GM10266 (cell line): ENCODE data around the gene NELL1.
A peak's percentile ranks its signal among the peaks of the same experiment; 100 is the strongest.

Experiments used
- DNase-seq: peaks from one replicate; pipeline ENCODE4 v3.0.0; 2012; ENCODE audit errors: extremely low spot score
- TF ChIP-seq, protein P1 (sequence below): IDR thresholded peaks from 2 replicates; pipeline ENCODE4 v1.5.1; 2012; ENCODE audit warnings: mild to moderate bottlenecking, low read depth; ENCODE audit not compliant: control insufficient read depth, insufficient read depth; ENCODE audit errors: missing control alignments

Gene NELL1

DNA sequence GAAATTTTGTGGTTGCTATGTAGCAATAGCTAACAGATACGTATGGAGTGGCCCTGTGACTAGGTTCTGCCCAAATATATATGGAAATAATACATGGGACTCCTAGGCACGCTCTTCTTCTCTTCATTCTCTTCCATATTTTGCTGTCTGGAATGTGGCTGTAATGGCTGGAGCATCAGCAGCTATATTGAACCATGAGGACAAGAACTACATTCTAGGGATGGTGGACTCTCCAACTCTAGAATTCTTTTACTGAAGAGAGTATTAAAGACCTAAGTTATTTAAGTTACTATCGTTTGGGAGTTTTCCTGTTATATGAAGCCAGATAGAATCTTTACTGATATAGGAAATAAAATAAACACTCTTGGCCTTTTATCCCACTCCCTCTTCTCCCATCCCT, 7.5 kb upstream of the NELL1 start:
- TF ChIP-seq, protein P1, sequence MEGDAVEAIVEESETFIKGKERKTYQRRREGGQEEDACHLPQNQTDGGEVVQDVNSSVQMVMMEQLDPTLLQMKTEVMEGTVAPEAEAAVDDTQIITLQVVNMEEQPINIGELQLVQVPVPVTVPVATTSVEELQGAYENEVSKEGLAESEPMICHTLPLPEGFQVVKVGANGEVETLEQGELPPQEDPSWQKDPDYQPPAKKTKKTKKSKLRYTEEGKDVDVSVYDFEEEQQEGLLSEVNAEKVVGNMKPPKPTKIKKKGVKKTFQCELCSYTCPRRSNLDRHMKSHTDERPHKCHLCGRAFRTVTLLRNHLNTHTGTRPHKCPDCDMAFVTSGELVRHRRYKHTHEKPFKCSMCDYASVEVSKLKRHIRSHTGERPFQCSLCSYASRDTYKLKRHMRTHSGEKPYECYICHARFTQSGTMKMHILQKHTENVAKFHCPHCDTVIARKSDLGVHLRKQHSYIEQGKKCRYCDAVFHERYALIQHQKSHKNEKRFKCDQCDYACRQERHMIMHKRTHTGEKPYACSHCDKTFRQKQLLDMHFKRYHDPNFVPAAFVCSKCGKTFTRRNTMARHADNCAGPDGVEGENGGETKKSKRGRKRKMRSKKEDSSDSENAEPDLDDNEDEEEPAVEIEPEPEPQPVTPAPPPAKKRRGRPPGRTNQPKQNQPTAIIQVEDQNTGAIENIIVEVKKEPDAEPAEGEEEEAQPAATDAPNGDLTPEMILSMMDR, result no peak
- no peak for DNase-seq

DNA sequence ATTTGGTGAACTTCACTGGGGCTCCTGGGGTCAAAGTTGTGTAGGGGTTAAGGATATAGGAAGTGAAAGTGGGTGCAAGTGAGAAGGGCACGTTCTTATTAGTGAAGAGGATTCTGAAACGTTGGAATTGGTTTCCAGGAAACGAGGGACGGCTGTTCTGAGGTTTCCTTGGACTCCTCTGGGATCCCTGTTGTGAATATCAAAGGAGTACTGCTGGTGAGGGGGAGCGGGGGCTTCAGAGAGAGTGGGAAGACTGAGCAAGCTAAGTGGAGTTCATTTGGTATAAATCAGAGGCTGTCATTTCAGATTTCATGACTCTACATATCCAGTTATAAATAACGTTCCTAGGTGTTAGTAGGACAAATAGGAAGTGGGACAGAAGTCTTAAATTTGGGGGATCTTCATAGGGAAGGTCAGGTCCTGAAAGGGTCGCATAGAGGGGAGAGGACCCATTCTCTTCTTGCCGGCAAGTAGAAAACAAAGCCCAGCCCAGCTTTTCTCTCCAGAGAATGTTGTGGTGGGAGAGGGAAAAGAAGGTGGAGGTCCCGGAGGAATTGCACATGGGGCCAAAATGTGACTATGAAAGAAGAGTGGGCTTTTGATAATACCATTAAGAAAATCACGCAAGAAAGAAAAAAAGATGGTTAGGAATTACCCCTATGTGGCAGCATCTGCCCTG, 1.1 kb upstream of the NELL1 start:
- DNase-seq, result no peak
- TF ChIP-seq, protein P1, result no peak

DNA sequence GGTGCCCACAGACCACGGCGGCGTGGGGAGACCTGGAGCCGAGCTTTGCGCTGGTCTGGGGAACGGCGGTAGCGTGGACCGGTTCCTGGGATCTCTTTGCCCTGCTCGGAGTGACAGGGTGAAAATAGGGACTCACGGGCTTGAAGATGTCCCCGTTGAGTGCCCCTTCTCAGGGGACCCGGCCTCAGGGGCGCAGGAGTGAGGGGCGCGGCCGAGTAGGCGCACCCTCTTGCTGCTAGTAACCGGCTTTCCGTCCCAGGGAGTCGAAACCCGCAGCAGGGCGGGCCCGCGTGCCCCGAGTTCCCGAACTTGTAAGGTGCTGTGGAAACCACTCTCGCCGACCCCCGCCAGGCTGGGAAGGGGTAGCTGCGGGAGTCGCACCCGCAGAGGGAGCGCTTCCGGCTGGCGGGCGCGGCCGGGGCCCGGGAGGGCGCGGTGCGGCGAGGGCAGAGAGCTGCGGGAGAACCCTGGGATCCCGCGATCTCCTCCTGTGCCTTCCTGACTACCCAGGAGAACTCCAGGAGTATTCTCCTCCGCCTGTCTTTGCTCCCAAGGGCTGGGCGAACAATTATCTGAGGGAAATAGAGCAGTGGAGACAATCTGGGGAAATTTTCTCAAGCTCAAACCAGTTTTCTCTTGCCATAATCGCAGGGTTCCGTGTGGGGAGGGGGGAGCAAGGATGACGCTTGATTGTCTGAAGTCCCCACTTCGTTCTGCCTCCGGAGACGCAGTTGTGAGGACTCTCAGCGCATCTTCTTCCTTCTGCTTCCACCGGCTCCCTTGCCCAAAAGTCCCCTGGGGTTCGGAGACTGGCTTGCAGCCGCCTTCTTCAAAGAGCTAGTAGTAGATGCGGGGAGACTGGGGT, 666 bp downstream of the NELL1 start:
- TF ChIP-seq, protein P1, result no peak
- no peak for DNase-seq

DNA sequence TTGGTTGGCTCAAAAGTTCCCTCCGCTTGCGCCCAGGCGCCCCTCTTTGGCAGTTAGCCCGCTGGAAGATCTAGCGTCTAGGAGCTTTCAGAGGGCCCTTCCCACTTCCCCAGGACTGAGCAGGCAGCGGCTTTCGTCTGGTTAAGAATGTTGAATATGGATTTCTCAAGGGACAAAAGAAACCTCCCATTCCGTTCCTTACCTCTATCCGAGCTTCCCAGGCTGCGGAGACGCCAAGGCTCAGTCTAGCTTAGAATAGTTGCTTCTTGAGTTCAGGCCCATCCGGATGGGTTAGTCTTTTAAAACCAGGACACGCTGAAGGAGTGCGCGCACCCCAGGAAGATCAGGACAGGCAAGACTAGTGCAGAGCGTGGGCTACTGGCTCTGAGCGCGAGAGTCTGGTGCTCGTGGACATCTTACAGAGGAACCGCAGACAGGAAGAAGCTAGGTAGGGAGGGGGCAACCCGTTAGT, 1.6 kb downstream of the NELL1 start:
- TF ChIP-seq, protein P1, result no peak
- peak; percentile 14 for DNase-seq

DNA sequence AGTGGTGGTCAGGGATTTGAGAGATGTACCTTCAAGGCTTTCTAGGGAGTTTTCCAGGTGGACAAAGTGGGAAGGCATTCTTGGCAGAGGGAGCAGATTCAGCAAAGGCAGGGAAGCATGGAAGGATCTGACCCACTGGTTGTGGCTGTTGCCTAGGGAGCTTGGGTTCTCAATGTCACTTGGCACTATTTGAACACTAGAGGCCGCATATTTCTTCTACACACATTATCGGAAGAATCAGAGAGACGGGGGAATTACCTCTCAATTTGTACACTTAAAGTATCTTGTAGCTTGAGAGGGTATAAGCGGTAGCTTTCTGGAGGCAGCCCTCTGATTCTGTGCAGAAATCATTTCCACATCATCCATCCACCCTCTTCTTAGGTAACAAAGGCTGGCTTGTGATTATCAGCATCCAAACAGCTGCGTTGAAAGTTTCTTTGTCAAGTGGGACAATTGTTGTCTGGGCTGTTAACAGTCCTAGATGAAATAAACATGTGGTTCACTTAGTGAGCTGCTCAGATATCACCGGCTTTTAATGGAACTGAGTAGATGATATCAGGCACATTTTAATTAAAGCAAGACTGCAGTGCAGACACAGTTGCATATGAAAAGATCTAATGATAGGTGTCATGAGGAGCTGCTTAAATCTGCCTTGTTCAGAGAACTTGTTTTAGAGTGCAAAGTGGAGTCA, 2.6 kb downstream of the NELL1 start:
- TF ChIP-seq, protein P1, result no peak
- peak; percentile 36 for DNase-seq

DNA sequence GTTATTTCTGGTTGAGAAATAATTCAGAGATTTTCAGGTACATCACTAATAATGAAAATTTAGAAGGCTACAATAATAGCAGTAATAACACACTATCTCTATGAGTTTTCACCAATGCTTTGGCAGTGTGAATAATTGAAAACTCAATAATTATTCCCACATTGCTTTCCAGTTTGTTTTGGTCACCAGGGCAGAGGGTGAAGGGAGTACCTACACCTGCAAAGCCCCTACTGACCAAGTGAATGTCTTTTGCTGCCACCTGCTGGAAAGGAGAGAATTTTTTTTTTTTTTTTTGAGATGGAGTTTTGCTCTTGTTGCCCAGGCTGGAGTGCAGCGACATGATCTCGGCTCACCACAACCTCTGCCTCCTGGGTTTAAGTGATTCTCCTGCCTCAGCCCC, 3.2 kb downstream of the NELL1 start:
- DNase-seq, result no peak
- TF ChIP-seq, protein P1, result peak; percentile 52
